ENCODE data around the gene MAP1LC3B. TPM values are rescaled to one million over a fixed set of nuclear protein-coding genes. Genes with fewer than 3 reads are reported as not detected.

The MAP1LC3B gene
- total and polyA plus RNA-seq, 2 experiments from 2014 or later, result 73.3 to 134 TPM

- Histone ChIP-seq H3K27ac (no peak overlapping the region), H4K20me1 (ENCODE audit: insufficient read depth, poor library complexity, severe bottlenecking) (no peaks in the 10 kb centered on the region), H2AFZ (no peak overlapping the region), H3K4me1 (ENCODE audit: insufficient read depth) (peaks cover 5% of the 10 kb centered on the region), H3K27me3 (no peaks in the 10 kb centered on the region), H3K4me3 (no peak overlapping the region), H3K79me2 (peaks cover 68% of the 10 kb centered on the region), H3K9me3 (ENCODE audit: low read depth) (no peaks in the 10 kb centered on the region), H3K9me2 (replicated peaks; ENCODE audit: insufficient read depth) (no peaks in the 10 kb centered on the region), H3K36me3 (replicated peaks; ENCODE audit: insufficient read depth, low read depth) (no peaks in the 10 kb centered on the region), H3K4me2 (no peak overlapping the region)
- DNase-seq (ENCODE audit: low spot score), result no peak
- no peak for TF ChIP-seq CTCF (IDR thresholded peaks at IDR 0.05; ENCODE audit: poor library complexity)
- 79% methylated on average over 4 of the region's 4 CpGs for WGBS (ENCODE audit: low lambda C conversion rate, missing lambda C conversion rate)
These were observed 50.4 kb downstream of the MAP1LC3B start for GRCh38 chr16:87442581-87442966.

GRCh38 chr16:87443016-87443415, 50.9 kb downstream of the MAP1LC3B start:
- Histone ChIP-seq H3K27me3 (no peaks in the 10 kb centered on the region), H3K36me3 (replicated peaks; ENCODE audit: insufficient read depth, low read depth) (no peaks in the 10 kb centered on the region), H3K9me3 (ENCODE audit: low read depth) (no peaks in the 10 kb centered on the region), H3K27ac (no peak overlapping the region), H4K20me1 (ENCODE audit: insufficient read depth, poor library complexity, severe bottlenecking) (no peaks in the 10 kb centered on the region), H3K4me3 (no peak overlapping the region), H3K4me1 (ENCODE audit: insufficient read depth) (peaks cover 5% of the 10 kb centered on the region), H3K79me2 (peaks cover 63% of the 10 kb centered on the region), H3K4me2 (no peak overlapping the region), H2AFZ (no peak overlapping the region), H3K9me2 (replicated peaks; ENCODE audit: insufficient read depth) (no peaks in the 10 kb centered on the region)
- 96% methylated on average over 8 of the region's 8 CpGs for WGBS (ENCODE audit: low lambda C conversion rate, missing lambda C conversion rate)
- no peak for DNase-seq (ENCODE audit: low spot score)
- TF ChIP-seq CTCF (IDR thresholded peaks at IDR 0.05; ENCODE audit: poor library complexity) (no peak), EZH2phosphoT487 (IDR thresholded peaks at IDR 0.05; ENCODE audit: low read depth, severe bottlenecking, unreplicated experiment) (no peak), EZH2 (IDR thresholded peaks at IDR 0.05; ENCODE audit: borderline replicate concordance) (no peak)

GRCh38 chr16:87443964-87444363, 51.8 kb downstream of the MAP1LC3B start:
- peaks cover 56% of the 10 kb centered on the region for H3K79me2 ChIP-seq
- H3K9me3 ChIP-seq (ENCODE audit: low read depth), result no peaks in the 10 kb centered on the region
- H3K4me1 ChIP-seq (ENCODE audit: insufficient read depth), result peaks cover 5% of the 10 kb centered on the region
- no peak overlapping the region for H3K27ac ChIP-seq
- H3K27me3 ChIP-seq, result no peaks in the 10 kb centered on the region
- no peak overlapping the region for H3K4me3 ChIP-seq
- TF ChIP-seq EZH2phosphoT487 (IDR thresholded peaks at IDR 0.05; ENCODE audit: low read depth, severe bottlenecking, unreplicated experiment), result no peak
- no peak for DNase-seq (ENCODE audit: low spot score)
- no peak overlapping the region for H2AFZ ChIP-seq
- no peaks in the 10 kb centered on the region for H3K36me3 ChIP-seq (replicated peaks; ENCODE audit: insufficient read depth, low read depth)
- H3K9me2 ChIP-seq (replicated peaks; ENCODE audit: insufficient read depth), result no peaks in the 10 kb centered on the region
- no peaks in the 10 kb centered on the region for H4K20me1 ChIP-seq (ENCODE audit: insufficient read depth, poor library complexity, severe bottlenecking)
- 98% methylated on average over 3 of the region's 3 CpGs for WGBS (ENCODE audit: low lambda C conversion rate, missing lambda C conversion rate)
- no peak overlapping the region for H3K4me2 ChIP-seq

GRCh38 chr16:87445486-87445885, 53.4 kb downstream of the MAP1LC3B start:
- Histone ChIP-seq H3K27ac (peak overlapping the region; percentile 20), H3K27me3 (no peaks in the 10 kb centered on the region), H3K9me3 (ENCODE audit: low read depth) (no peaks in the 10 kb centered on the region), H3K9me2 (replicated peaks; ENCODE audit: insufficient read depth) (no peaks in the 10 kb centered on the region), H3K4me1 (ENCODE audit: insufficient read depth) (peaks cover 5% of the 10 kb centered on the region), H3K4me3 (no peak overlapping the region), H3K4me2 (no peak overlapping the region), H2AFZ (no peak overlapping the region), H4K20me1 (ENCODE audit: insufficient read depth, poor library complexity, severe bottlenecking) (no peaks in the 10 kb centered on the region), H3K36me3 (replicated peaks; ENCODE audit: insufficient read depth, low read depth) (no peaks in the 10 kb centered on the region), H3K79me2 (peaks cover 53% of the 10 kb centered on the region)
- 70% methylated on average over 7 of the region's 7 CpGs for WGBS (ENCODE audit: low lambda C conversion rate, missing lambda C conversion rate)
- no peak for TF ChIP-seq CTCF (IDR thresholded peaks at IDR 0.05; ENCODE audit: poor library complexity)
- no peak for TF ChIP-seq EZH2phosphoT487 (IDR thresholded peaks at IDR 0.05; ENCODE audit: low read depth, severe bottlenecking, unreplicated experiment)
- TF ChIP-seq EZH2 (IDR thresholded peaks at IDR 0.05; ENCODE audit: borderline replicate concordance), result no peak
- DNase-seq (ENCODE audit: low spot score), result no peak
